HFFc6 (cell line): Measurements from ENCODE around the gene ROBO4. TPM values are rescaled to one million over a fixed set of nuclear protein-coding genes. Genes with fewer than 3 reads are reported as not detected.

Experiments used
- DNase-seq: peaks from one replicate; pipeline ENCODE4 v3.0.0-alpha.2; 2018
- H3K27ac Mint-ChIP-seq: 2 replicates; pipeline ENCODE4 v1.8.0; 2020; ENCODE audit warnings: mild to moderate bottlenecking, mixed read lengths
- H3K27me3 Mint-ChIP-seq: 2 replicates; pipeline ENCODE4 v1.8.0; 2021; ENCODE audit warnings: mild to moderate bottlenecking, moderate library complexity, mixed read lengths; ENCODE audit not compliant: insufficient read depth
- H3K36me3 Mint-ChIP-seq: 2 replicates; pipeline ENCODE4 v1.8.0; 2021; ENCODE audit warnings: low read depth, mixed read lengths
- H3K4me1 Mint-ChIP-seq: 2 replicates; pipeline ENCODE4 v1.8.0; 2020; ENCODE audit warnings: low read depth, mixed read lengths
- H3K4me3 Mint-ChIP-seq: 2 replicates; pipeline ENCODE4 v1.8.0; 2020; ENCODE audit warnings: mild to moderate bottlenecking, moderate library complexity, mixed read lengths
- H3K9me3 Mint-ChIP-seq: 2 replicates; pipeline ENCODE4 v1.8.0; 2020; ENCODE audit warnings: mild to moderate bottlenecking, mixed read lengths
- CTCF ChIP-seq: fragments of 200-600 bp; sonication (generic); IDR thresholded peaks from 2 replicates; pipeline ENCODE4 v1.5.0; 2021; ENCODE audit warnings: antibody characterized with exemption, mild to moderate bottlenecking
- total RNA-seq, 6 experiments: library from RNA; stranded (reverse); fragmentation: NEBNext Ultra II Directional; extraction: Animal tissue kit (Norgen Biotek cat#: 25700); gene quantifications; 2 replicates in 1 of 6; 3 replicates in 5 of 6; pipeline ENCODE4 v1.2.3, GENCODE V29; 2021

The ROBO4 gene
- total RNA-seq, 6 experiments from 2014 or later = 0.46 to 0.63 (median 0.56) TPM

- Mint-ChIP-seq H3K27me3 (peaks cover 2% of the 10 kb centered on the region), H3K27ac (no peak overlapping the region), H3K9me3 (no peaks in the 10 kb centered on the region), H3K4me3 (no peak overlapping the region), H3K4me1 (no peaks in the 10 kb centered on the region), H3K36me3 (no peaks in the 10 kb centered on the region)
- no peak for TF ChIP-seq CTCF
- no peak for DNase-seq
Measured at GRCh38 chr11:124923296-124923695, 25.6 kb upstream of the ROBO4 start.

- Mint-ChIP-seq H3K4me1 (no peaks in the 10 kb centered on the region), H3K36me3 (no peaks in the 10 kb centered on the region), H3K27me3 (peaks cover 2% of the 10 kb centered on the region), H3K27ac (no peak overlapping the region), H3K4me3 (no peak overlapping the region), H3K9me3 (no peaks in the 10 kb centered on the region)
- no peak for TF ChIP-seq CTCF
- DNase-seq = no peak
Measured at GRCh38 chr11:124922831-124923230, 25.2 kb upstream of the ROBO4 start.

- H3K4me3 Mint-ChIP-seq = no peak overlapping the region
- no peak for TF ChIP-seq CTCF
- H3K27ac Mint-ChIP-seq = no peak overlapping the region
- no peaks in the 10 kb centered on the region for H3K9me3 Mint-ChIP-seq
- H3K36me3 Mint-ChIP-seq = no peaks in the 10 kb centered on the region
- no peak for DNase-seq
- peaks cover 2% of the 10 kb centered on the region for H3K27me3 Mint-ChIP-seq
- peaks cover 16% of the 10 kb centered on the region for H3K4me1 Mint-ChIP-seq
Measured at GRCh38 chr11:124920870-124921609, 23.4 kb upstream of the ROBO4 start.

GRCh38 chr11:124920356-124920755, 22.7 kb upstream of the ROBO4 start:
- Mint-ChIP-seq H3K36me3 (peaks cover 1% of the 10 kb centered on the region; the same call in 1 of the 2 replicates), H3K27me3 (peaks cover 2% of the 10 kb centered on the region), H3K9me3 (0 out of 2 replicates have a peak, but pooled peaks cover under 1% of the 10 kb centered on the region), H3K27ac (no peak overlapping the region), H3K4me3 (no peak overlapping the region), H3K4me1 (peaks cover 23% of the 10 kb centered on the region)
- no peak for TF ChIP-seq CTCF
- DNase-seq = no peak

GRCh38 chr11:124919898-124920297, 22.2 kb upstream of the ROBO4 start:
- Mint-ChIP-seq H3K4me3 (no peak overlapping the region), H3K4me1 (peaks cover 28% of the 10 kb centered on the region), H3K36me3 (peaks cover 5% of the 10 kb centered on the region; the same call in 1 of the 2 replicates), H3K27me3 (peaks cover 2% of the 10 kb centered on the region), H3K27ac (no peak overlapping the region), H3K9me3 (peaks cover 4% of the 10 kb centered on the region; the same call in 1 of the 2 replicates)
- no peak for DNase-seq
- no peak for TF ChIP-seq CTCF
